ENCODE data around the gene DDX59. TPM values are rescaled to one million over a fixed set of nuclear protein-coding genes. Genes with fewer than 3 reads are reported as not detected.
"Not testable (repeated sequence)": the region's sequence is repeated elsewhere in the genome, so short reads cannot be mapped to it uniquely, and the experiment has no call there.

The DDX59 gene
- polyA plus RNA-seq, 1 donor from 2014 or later = 21.0 TPM

DNA sequence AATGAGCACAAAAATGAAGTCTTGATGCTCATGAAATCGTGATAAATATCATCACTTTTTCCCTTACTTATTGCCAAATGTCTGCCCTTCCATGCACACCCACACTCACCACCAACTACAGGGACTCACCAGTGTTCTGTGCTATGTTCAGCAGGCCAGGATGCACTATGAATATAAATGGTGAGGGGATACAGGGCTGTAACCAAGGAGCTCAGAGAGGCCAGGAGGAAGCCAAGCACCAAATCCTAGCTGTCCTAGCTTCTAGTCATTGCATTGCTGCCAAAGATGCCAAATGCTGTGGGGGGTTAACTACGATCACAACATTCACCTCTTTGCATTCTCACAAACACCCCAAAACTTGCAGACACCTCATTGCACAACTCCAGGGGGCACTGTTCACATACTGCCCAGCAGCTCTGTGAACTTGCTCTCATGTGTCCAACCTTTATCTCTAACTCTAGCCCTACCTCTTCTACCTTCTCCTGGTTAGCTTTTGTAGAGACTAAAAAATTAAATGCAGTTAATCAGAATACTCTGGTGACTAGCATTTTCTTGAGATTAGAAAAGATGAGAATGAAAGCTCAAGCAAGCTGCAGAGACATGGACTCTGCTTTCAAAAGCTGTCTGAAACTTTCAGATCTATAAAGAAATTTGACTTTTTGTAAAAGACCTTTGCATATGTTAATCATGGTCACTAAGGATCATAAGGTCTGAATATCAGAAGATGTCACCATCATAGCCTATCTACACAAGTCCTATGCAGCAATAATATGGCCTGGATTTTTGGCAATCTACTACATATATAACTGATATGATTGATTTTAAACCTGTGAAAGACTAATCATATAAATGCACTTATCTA is 35.2 kb downstream of the DDX59 start:
- Histone ChIP-seq H4K20me1 (ENCODE audit: insufficient read depth) (no peaks in the 10 kb centered on the region), H3K9ac (ENCODE audit: low read length) (no peak overlapping the region), H3K4me3 (ENCODE audit: low read length) (no peak overlapping the region), H2AFZ (ENCODE audit: low read depth, low read length) (no peak overlapping the region), H3K9me2 (ENCODE audit: insufficient read depth, low read length) (no peaks in the 10 kb centered on the region), H3K27ac (ENCODE audit: low read length) (no peak overlapping the region), H3K27me3 (ENCODE audit: insufficient read depth, low read depth, low read length) (no peaks in the 10 kb centered on the region), H3K36me3 (ENCODE audit: insufficient read depth, low read length) (no peaks in the 10 kb centered on the region), H3K4me2 (ENCODE audit: low read length) (no peak overlapping the region), H3K9me3 (ENCODE audit: low read length) (no peaks in the 10 kb centered on the region), H3F3A (ENCODE audit: insufficient read depth, low read length, poor library complexity, severe bottlenecking) (no peaks in the 10 kb centered on the region), H3K79me2 (replicated peaks; ENCODE audit: insufficient read depth, low read length) (no peaks in the 10 kb centered on the region)
- TF ChIP-seq RAD21 (conservative IDR thresholded peaks at IDR 0.05) = no peak

DNA sequence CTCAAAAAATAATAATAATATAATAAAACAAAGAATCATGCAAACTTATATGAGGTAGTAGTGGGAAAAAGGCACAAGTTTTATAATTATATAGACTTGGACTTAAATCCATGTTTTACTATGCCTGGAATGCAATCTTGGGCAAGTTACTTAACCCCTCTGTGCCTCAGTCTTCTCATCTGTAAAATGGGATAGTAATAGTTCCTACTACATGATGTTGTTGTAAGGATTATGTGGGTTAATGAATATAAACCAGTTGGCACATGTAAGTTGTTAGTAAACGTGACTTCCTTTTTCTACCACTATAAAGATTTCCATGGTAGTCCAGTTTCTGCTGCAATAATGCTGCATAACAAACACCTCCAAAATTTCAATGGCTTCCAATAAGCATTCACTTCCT is 38.3 kb downstream of the DDX59 start:
- Histone ChIP-seq H3K4me3 (ENCODE audit: low read length) (no peak overlapping the region), H3K9ac (ENCODE audit: low read length) (no peak overlapping the region), H2AFZ (ENCODE audit: low read depth, low read length) (no peak overlapping the region), H4K20me1 (ENCODE audit: insufficient read depth) (no peaks in the 10 kb centered on the region), H3K27ac (ENCODE audit: low read length) (no peak overlapping the region), H3K27me3 (ENCODE audit: insufficient read depth, low read depth, low read length) (no peaks in the 10 kb centered on the region), H3K9me2 (ENCODE audit: insufficient read depth, low read length) (no peaks in the 10 kb centered on the region), H3K9me3 (ENCODE audit: low read length) (no peaks in the 10 kb centered on the region), H3K4me2 (ENCODE audit: low read length) (no peak overlapping the region), H3F3A (ENCODE audit: insufficient read depth, low read length, poor library complexity, severe bottlenecking) (no peaks in the 10 kb centered on the region), H3K79me2 (replicated peaks; ENCODE audit: insufficient read depth, low read length) (no peaks in the 10 kb centered on the region), H3K36me3 (ENCODE audit: insufficient read depth, low read length) (no peaks in the 10 kb centered on the region)
- no peak for TF ChIP-seq MXI1 (conservative IDR thresholded peaks at IDR 0.05; ENCODE audit: poor library complexity, severe bottlenecking)
- no peak for TF ChIP-seq RAD21 (conservative IDR thresholded peaks at IDR 0.05)
- TF ChIP-seq, protein P1, sequence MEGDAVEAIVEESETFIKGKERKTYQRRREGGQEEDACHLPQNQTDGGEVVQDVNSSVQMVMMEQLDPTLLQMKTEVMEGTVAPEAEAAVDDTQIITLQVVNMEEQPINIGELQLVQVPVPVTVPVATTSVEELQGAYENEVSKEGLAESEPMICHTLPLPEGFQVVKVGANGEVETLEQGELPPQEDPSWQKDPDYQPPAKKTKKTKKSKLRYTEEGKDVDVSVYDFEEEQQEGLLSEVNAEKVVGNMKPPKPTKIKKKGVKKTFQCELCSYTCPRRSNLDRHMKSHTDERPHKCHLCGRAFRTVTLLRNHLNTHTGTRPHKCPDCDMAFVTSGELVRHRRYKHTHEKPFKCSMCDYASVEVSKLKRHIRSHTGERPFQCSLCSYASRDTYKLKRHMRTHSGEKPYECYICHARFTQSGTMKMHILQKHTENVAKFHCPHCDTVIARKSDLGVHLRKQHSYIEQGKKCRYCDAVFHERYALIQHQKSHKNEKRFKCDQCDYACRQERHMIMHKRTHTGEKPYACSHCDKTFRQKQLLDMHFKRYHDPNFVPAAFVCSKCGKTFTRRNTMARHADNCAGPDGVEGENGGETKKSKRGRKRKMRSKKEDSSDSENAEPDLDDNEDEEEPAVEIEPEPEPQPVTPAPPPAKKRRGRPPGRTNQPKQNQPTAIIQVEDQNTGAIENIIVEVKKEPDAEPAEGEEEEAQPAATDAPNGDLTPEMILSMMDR (IDR thresholded peaks at IDR 0.05; ENCODE audit: poor library complexity, severe bottlenecking) = no peak
- TF ChIP-seq EP300 (conservative IDR thresholded peaks at IDR 0.05; ENCODE audit: poor library complexity, severe bottlenecking) = no peak
- no peak for TF ChIP-seq POLR2AphosphoS5 (IDR thresholded peaks at IDR 0.05)
- TF ChIP-seq, protein P2, sequence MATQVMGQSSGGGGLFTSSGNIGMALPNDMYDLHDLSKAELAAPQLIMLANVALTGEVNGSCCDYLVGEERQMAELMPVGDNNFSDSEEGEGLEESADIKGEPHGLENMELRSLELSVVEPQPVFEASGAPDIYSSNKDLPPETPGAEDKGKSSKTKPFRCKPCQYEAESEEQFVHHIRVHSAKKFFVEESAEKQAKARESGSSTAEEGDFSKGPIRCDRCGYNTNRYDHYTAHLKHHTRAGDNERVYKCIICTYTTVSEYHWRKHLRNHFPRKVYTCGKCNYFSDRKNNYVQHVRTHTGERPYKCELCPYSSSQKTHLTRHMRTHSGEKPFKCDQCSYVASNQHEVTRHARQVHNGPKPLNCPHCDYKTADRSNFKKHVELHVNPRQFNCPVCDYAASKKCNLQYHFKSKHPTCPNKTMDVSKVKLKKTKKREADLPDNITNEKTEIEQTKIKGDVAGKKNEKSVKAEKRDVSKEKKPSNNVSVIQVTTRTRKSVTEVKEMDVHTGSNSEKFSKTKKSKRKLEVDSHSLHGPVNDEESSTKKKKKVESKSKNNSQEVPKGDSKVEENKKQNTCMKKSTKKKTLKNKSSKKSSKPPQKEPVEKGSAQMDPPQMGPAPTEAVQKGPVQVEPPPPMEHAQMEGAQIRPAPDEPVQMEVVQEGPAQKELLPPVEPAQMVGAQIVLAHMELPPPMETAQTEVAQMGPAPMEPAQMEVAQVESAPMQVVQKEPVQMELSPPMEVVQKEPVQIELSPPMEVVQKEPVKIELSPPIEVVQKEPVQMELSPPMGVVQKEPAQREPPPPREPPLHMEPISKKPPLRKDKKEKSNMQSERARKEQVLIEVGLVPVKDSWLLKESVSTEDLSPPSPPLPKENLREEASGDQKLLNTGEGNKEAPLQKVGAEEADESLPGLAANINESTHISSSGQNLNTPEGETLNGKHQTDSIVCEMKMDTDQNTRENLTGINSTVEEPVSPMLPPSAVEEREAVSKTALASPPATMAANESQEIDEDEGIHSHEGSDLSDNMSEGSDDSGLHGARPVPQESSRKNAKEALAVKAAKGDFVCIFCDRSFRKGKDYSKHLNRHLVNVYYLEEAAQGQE (IDR thresholded peaks at IDR 0.05; ENCODE audit: borderline replicate concordance) = no peak
- TF ChIP-seq TAF1 (IDR thresholded peaks at IDR 0.05; ENCODE audit: low read depth) = no peak
- TF ChIP-seq SMC3 (conservative IDR thresholded peaks at IDR 0.05; ENCODE audit: poor library complexity) = no peak
- TF ChIP-seq EZH2 (IDR thresholded peaks at IDR 0.05; ENCODE audit: borderline replicate concordance, insufficient read depth, low read length, poor library complexity, severe bottlenecking) = no peak

DNA sequence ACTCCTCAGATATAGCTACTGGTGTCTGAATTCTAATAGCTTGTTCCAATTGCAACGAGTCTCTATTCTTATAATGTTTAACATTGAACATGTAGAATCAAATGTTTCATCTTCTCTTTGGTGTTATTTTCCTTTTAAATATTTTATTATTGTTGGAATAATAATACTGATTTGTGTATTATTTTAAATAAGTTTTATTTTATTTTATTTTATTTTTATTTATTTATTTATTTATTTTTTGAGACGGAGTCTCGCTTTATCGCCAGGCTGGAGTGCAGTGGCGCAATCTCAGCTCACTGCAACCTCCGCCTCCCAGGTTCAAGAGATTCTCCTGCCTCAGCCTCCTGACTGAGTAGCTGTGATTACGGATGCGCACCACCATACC is 39.2 kb downstream of the DDX59 start:
- not testable (repeated sequence) for H3K36me3 ChIP-seq (ENCODE audit: insufficient read depth, low read length); H3K27me3 ChIP-seq (ENCODE audit: insufficient read depth, low read depth, low read length); H3F3A ChIP-seq (ENCODE audit: insufficient read depth, low read length, poor library complexity, severe bottlenecking); H2AFZ ChIP-seq (ENCODE audit: low read depth, low read length); H3K9me3 ChIP-seq (ENCODE audit: low read length); H3K9ac ChIP-seq (ENCODE audit: low read length); H3K4me3 ChIP-seq (ENCODE audit: low read length); H3K27ac ChIP-seq (ENCODE audit: low read length); H3K79me2 ChIP-seq (replicated peaks; ENCODE audit: insufficient read depth, low read length); H4K20me1 ChIP-seq (ENCODE audit: insufficient read depth); H3K4me2 ChIP-seq (ENCODE audit: low read length); H3K9me2 ChIP-seq (ENCODE audit: insufficient read depth, low read length)
